NCI-H524 treated with DMSO at 0.1 percent for 48 hours (cell line): ENCODE data around the gene PARD3B.

Source experiments
- DNase-seq: peaks from one replicate; lab custom pipeline; 2025; lab: John Stamatoyannopoulos, UW

PARD3B gene

GRCh38 chr2:205276116-205276777 is 731.0 kb downstream of the PARD3B start:
- DNase-seq: no peak

GRCh38 chr2:205280596-205281236 is 735.4 kb downstream of the PARD3B start:
- DNase-seq: no peak

DNA sequence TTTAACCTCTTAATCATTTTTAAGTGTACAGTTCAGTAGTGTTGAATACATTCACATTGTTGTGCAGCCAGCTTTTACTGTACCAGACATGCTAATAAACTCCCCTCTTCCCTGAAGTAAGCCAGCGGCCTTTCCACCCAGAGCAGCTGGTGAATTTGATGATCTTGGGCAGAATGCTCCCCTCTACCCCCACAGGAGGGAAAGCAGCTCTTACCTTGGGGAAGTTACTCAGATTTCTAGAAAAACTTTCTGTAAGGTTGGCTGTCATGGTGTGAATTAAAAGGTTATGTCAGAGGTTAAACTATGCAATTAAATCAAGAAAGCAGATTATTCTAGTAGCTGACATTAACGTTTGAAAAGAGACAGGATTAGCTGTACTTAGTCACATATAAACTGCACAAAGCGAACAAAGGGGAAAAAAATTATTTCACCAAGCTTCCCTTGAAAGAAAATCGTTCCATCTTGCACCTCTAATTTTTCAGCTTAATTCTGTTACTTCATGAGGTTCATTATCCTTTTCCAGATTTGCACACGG is 738.5 kb downstream of the PARD3B start:
- no peak for DNase-seq

- DNase-seq: no peak
These were observed 739.1 kb downstream of the PARD3B start for GRCh38 chr2:205284334-205284733.

DNA sequence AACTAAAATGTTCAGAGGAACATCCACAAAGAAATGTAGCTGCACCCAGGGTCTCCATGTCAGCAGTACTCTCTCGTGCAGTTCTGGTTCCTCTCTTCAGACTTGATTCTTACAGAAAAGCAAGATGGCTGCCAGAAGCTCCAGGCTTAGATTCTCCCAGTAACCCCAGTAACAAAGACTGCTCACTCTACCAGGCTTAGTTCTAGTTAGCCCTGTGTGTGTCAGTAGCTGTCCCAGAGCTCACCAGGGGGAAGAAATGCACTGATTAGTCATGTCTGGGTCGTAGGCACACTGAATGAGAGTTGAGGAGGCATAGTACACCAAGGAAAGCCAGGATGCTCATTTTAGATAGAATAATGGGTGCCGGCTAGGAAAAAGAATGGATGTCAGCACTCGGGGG is 742.0 kb downstream of the PARD3B start:
- no peak for DNase-seq

GRCh38 chr2:205288686-205289085 is 743.4 kb downstream of the PARD3B start:
- DNase-seq: no peak

DNA sequence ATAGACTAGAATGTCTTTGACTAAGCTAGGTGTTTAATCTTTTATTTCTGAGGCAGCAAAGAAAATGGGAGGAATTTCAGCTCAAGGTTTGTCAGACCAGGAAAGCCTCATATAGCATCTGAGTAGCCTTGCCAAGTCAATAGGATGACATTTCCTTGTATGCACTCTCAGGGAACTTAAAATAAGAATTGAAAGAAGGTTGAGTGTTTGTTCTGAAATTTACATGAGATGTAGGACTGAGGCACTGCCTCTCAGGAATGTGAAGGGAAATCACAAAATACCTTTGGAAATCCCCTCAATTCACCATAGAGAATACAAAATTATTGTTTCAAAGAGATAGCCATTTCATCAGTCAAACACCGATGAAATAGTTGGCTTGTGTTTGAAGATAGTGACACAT is 745.0 kb downstream of the PARD3B start:
- no peak for DNase-seq

- DNase-seq: no peak
These were observed 747.5 kb downstream of the PARD3B start for GRCh38 chr2:205292665-205293295.

GRCh38 chr2:205293559-205293958 is 748.3 kb downstream of the PARD3B start:
- no peak for DNase-seq

DNA sequence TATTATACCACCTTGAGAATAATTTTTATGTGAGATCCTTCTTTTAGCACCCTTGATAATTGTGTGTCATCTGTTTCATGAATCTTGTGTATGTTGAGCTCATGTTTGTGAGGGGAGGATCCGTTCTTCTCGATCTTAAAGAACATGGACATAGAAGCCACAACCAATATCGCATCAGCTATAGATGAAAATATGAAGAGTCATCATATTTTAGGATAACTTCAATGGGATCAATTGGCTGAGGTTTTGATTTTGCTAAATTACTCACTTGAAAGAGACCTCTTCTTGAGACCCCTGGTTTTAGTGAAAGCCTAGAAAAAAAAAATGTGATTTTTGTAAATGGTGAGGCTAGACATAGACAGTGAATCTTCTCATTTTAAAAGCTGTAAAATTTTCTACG is 751.7 kb downstream of the PARD3B start:
- DNase-seq: no peak

DNA sequence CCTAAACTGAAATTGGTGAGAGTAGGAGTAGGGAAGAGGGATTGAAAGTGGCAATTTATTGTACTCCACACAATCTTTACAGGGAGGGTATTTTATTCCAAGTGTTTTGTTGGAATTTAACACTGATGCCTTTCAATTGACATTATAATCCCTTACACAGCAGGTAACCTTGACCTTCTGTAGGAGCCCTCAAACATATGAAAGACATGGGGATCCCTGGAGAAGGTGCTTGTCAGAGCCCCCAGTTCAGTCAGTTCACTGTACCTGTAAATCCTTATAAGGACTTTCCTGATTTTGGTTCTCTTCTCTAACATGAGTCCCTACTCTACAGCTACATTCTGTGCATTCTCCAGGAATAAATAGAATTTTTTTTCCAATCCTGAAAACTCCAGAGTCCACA is 752.1 kb downstream of the PARD3B start:
- no peak for DNase-seq

- DNase-seq: no peak
These were observed 752.6 kb downstream of the PARD3B start for GRCh38 chr2:205297846-205298245.

DNA sequence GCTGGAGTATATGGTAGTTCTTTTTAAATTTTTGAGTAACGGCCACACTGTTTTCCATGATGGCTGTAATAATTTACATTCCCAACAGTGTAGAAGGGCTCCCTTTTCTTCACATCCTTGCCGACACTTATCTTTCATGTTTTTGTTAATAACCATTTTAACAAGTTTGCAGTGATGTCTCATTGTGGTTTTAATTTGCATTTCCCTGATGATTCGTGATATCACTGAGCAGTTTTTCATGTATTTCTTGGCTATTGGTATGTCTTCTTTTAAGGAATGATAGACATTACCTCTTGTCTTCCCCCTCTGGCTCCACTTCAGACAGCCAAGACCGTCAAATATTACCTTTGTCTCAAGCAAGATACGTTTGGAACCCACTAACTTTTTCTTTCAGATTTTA is 765.9 kb downstream of the PARD3B start:
- DNase-seq: no peak

GRCh38 chr2:205321231-205321630 is 776.0 kb downstream of the PARD3B start:
- DNase-seq: no peak

DNA sequence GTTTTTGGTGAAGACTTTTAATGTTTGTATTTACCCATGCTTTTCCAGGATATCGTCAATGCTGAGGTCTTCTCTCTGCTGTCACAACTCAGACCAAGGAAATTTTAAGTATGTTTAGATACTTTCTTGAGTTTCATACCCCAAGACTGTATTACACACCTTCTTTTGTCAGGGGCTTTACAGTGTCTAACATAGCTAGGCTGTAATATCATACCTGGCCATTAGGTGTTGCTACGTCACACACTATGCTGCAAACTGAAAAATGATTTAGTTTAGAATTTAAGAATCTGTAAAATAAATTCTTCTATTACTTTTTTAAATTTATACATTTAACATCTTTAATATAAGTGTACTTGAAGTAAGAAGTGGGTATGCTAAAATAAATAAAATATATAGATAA is 778.7 kb downstream of the PARD3B start:
- no peak for DNase-seq

DNA sequence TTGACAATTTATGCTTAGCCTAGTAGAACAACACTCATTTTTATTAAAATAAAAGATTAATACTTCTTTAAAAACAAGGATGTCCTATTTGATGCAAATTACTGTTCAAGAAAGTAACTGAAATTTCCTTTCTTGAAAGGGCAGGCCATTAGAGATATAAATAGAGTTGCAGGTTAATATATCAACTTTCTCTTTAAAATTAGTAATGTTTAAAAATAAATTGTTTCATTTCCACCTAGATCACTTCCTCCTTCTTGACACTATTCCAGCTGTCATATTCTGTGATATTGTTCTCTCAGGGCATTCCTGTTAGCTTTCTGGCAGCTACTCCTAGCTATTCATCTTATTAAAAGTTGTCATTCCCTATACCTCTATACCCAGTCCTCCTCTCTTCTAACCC is 779.1 kb downstream of the PARD3B start:
- DNase-seq: no peak

DNA sequence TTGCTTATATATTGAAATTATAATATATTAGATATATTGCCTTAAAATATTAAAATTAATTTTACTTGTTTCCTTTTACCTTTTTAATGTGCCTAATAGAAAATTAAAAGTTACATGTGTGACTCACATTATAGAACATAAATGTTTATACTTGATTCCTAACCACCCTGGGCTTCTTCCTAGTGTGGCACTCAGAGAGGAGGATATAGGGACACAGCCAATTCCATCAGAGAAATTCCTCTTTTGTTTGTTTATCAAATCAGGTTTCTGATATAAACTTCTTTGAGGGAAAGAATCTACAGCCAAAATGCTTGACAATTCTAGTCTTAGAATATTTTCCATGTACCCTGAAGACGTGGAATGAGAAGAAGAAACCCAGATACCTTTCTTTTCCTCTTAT is 788.1 kb downstream of the PARD3B start:
- DNase-seq: no peak

GRCh38 chr2:205337274-205337673 is 792.0 kb downstream of the PARD3B start:
- DNase-seq: no peak

DNA sequence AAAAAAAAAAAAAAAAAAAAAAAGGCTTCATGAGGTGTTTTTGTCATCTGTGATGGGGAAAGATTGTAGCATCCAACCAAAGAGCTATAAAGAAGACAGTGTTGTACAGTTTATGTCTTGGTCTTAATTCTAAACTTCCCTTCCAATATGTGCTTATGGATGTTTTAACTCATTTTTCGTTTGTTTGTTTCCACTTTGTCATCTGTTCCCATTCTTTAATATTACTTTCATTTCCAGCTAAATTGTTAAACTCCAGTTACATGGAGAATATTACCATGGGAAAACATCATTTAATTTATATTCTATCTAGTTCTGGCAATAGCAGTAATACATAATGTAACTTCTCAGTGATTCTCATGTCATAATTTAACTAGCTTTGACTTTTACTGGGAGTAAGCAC is 792.9 kb downstream of the PARD3B start:
- no peak for DNase-seq

GRCh38 chr2:205343103-205343502 is 797.8 kb downstream of the PARD3B start:
- DNase-seq: no peak

- DNase-seq: no peak
These were observed 801.4 kb downstream of the PARD3B start for GRCh38 chr2:205346649-205347048.

DNA sequence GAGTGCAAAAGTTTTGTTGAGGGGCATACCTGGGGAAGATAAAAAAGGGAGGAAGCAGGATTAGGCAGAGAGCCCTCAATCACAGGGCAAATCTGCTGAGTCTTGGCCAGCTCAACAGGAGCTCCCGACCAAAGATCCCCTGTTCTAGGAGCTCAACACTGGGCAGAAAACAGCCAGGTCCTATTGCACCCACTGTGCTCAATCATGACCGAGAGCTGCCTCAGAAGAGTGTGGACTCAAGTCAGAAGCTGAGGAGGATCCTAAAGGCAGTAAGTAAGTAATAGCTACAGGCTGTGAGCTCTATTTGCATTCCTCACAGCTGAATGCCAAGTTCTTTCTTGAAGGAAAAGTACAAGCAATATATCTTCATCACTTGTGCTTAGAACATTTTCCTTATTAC is 802.6 kb downstream of the PARD3B start:
- no peak for DNase-seq

DNA sequence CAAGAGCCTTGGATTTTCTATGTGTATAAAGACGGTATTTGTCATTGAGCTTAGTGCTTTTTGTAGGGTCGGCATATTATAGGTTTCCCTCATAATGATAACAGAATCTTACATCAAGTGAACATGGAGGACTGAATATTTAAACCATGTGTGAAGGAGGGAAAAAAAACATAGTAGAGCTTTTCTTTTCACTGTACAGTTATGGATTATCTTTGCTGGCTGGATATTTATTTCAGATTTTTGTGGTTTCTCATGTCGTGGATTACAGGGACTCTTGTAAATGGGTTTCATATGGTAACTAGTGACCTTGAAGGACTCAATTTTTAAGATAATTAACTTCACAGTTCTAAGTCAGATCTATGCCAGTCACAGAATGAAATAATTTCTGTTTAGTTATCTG is 806.8 kb downstream of the PARD3B start:
- DNase-seq: no peak
